Colonic mucosa (tissue), 4 donors: ENCODE results near the gene AKAP17A. TPM values are rescaled to one million over a fixed set of nuclear protein-coding genes. Genes with fewer than 3 reads are reported as not detected.

ENCODE experiments used
- DNase-seq: peaks from one replicate; pipeline ENCODE4 v3.0.0-alpha.2; 2020
- H3K27ac ChIP-seq: fragments of 200-600 bp; one replicate; pipeline ENCODE4 v1.8.0; 2021
- H3K27me3 ChIP-seq: fragments of 200-600 bp; one replicate; pipeline ENCODE4 v1.8.0; 2021
- H3K36me3 ChIP-seq: fragments of 200-600 bp; one replicate; pipeline ENCODE4 v1.8.0; 2021
- H3K4me1 ChIP-seq: fragments of 200-600 bp; one replicate; pipeline ENCODE4 v1.8.0; 2021; ENCODE audit warnings: mild to moderate bottlenecking
- H3K4me3 ChIP-seq: fragments of 200-600 bp; one replicate; pipeline ENCODE4 v1.8.0; 2021
- H3K9ac ChIP-seq, 2 donors: one replicate each; pipeline ENCODE4 v1.7.0; 2013; ENCODE audit warnings: control low read depth in 2 of 2, low read depth in 2 of 2, low read length in 2 of 2
- H3K9me3 ChIP-seq: fragments of 200-600 bp; one replicate; pipeline ENCODE4 v1.8.0; 2021
- CTCF ChIP-seq: fragments of 200-600 bp; IDR thresholded peaks from one replicate; pipeline ENCODE4 v1.8.0; 2022; ENCODE audit warnings: antibody characterized with exemption, mild to moderate bottlenecking
- intact Hi-C: fragments of 100-400 bp; cut with DNase I; formaldehyde crosslinking; loops from one replicate; pipeline ENCODE4 v1.14.1; 2022
- total RNA-seq, 2 donors: library from RNA; stranded (reverse); fragmentation: NEBNext Ultra II Directional in 1 of 2; extraction: Animal tissue kit (Norgen Biotek cat#: 25700) in 1 of 2; gene quantifications; one replicate each; pipeline ENCODE4 v1.2.1, GENCODE V29; 2021
- donor health status: healthy.
- donor health status: DM: no; HTN: no; CAD: no.
- donor health status: DM: no; HTN: no; CAD: no.

AKAP17A gene
- total RNA-seq, 2 donors from 2014 or later, result 42.4 to 44.6 TPM

- intact Hi-C loops, result no loop called here
- no peaks in the 10 kb centered on the region for H3K9me3 ChIP-seq
- no peak for TF ChIP-seq CTCF
- no peak overlapping the region for H3K27ac ChIP-seq
- H3K27me3 ChIP-seq, result no peaks in the 10 kb centered on the region
- no peak overlapping the region for H3K4me3 ChIP-seq
- no peak overlapping the region for H3K9ac ChIP-seq
- DNase-seq, result no peak
- no peaks in the 10 kb centered on the region for H3K4me1 ChIP-seq
- no peaks in the 10 kb centered on the region for H3K36me3 ChIP-seq
Measured at GRCh38 chrX:1629244-1629643, 37.8 kb downstream of the AKAP17A start.

GRCh38 chrX:1646009-1646408 lies 54.6 kb downstream of the AKAP17A start:
- Histone ChIP-seq H3K4me1 (no peaks in the 10 kb centered on the region), H3K9ac (no peak overlapping the region), H3K27ac (no peak overlapping the region), H3K27me3 (no peaks in the 10 kb centered on the region), H3K4me3 (no peak overlapping the region), H3K36me3 (no peaks in the 10 kb centered on the region), H3K9me3 (no peaks in the 10 kb centered on the region)
- DNase-seq, result no peak
- TF ChIP-seq CTCF, result no peak
- intact Hi-C loops, result no loop called here

GRCh38 chrX:1649621-1650020 lies 58.2 kb downstream of the AKAP17A start:
- intact Hi-C loops, result loop anchor here (5.0 kb wide), 1 partner anchor 938 kb away; no protein-coding TSS in a partner anchor
- TF ChIP-seq CTCF, result no peak
- no peaks in the 10 kb centered on the region for H3K36me3 ChIP-seq
- no peaks in the 10 kb centered on the region for H3K9me3 ChIP-seq
- H3K27ac ChIP-seq, result no peak overlapping the region
- no peaks in the 10 kb centered on the region for H3K4me1 ChIP-seq
- no peaks in the 10 kb centered on the region for H3K27me3 ChIP-seq
- no peak for DNase-seq
- no peak overlapping the region for H3K4me3 ChIP-seq
- H3K9ac ChIP-seq, result no peak overlapping the region

Other genes starting within 250 kb of the AKAP17A start
- gene SLC25A6, start 199.5 kb upstream of the AKAP17A start, total RNA-seq, result 100 to 1,000 TPM; 419 to 474 TPM
- gene ASMTL, start 138.7 kb upstream of the AKAP17A start, total RNA-seq, result 10 to 100 TPM; 17.4 to 21.6 TPM
- 1 to 10 TPM; 1.3 TPM for gene P2RY8, start 54.4 kb upstream of the AKAP17A start, total RNA-seq
- gene ASMT, start 23.5 kb downstream of the AKAP17A start, total RNA-seq, result under 1 TPM in 1 of 2 donors, not detected in 1; 0.27 TPM